Smooth muscle cell (in vitro differentiated cells): ENCODE measurements around the gene ROCK2. TPM values are rescaled to one million over a fixed set of nuclear protein-coding genes. Genes with fewer than 3 reads are reported as not detected.
A peak's percentile ranks its signal among the peaks of the same experiment; 100 is the strongest.

Experiments used
- DNase-seq: peaks from one replicate; lab custom pipeline; 2025; ENCODE audit not compliant: unreplicated experiment; lab: John Stamatoyannopoulos, UW
- H2AFZ ChIP-seq: fragments of 200-600 bp; sonication (generic); 2 replicates; pipeline ENCODE4 v1.6.0; 2016; ENCODE audit warnings: antibody characterized with exemption, low read depth, mild to moderate bottlenecking
- H3F3A ChIP-seq: fragments of 200-600 bp; sonication (generic); 2 replicates; pipeline ENCODE4 v1.6.0; 2017; ENCODE audit warnings: antibody characterized with exemption, low read depth
- H3K27ac ChIP-seq: fragments of 200-600 bp; sonication (generic); 2 replicates; pipeline ENCODE4 v1.5.1; 2016; ENCODE audit warnings: low read depth, mild to moderate bottlenecking
- H3K27me3 ChIP-seq: fragments of 200-600 bp; sonication (generic); 2 replicates; pipeline ENCODE4 v1.6.1; 2016; ENCODE audit warnings: low read depth, mild to moderate bottlenecking
- H3K36me3 ChIP-seq: fragments of 200-600 bp; sonication (generic); 2 replicates; pipeline ENCODE4 v1.5.1; 2016; ENCODE audit warnings: low read depth
- H3K4me1 ChIP-seq: fragments of 200-600 bp; sonication (generic); 2 replicates; pipeline ENCODE4 v1.5.1; 2016; ENCODE audit warnings: low read depth
- H3K4me2 ChIP-seq: fragments of 200-600 bp; sonication (generic); 2 replicates; pipeline ENCODE4 v1.6.0; 2016; ENCODE audit warnings: mild to moderate bottlenecking
- H3K4me3 ChIP-seq: fragments of 200-600 bp; sonication (generic); 2 replicates; pipeline ENCODE4 v1.5.1; 2016; ENCODE audit warnings: mild to moderate bottlenecking
- H3K79me2 ChIP-seq: fragments of 200-600 bp; sonication (generic); 2 replicates; pipeline ENCODE4 v1.6.0; 2016; ENCODE audit warnings: low read depth, mild to moderate bottlenecking
- H3K9ac ChIP-seq: fragments of 200-600 bp; sonication (generic); 2 replicates; pipeline ENCODE4 v1.6.0; 2016; ENCODE audit warnings: low read depth
- H3K9me3 ChIP-seq: fragments of 200-600 bp; sonication (generic); replicated peaks from 2 replicates; pipeline ENCODE4 v1.5.1; 2016; ENCODE audit warnings: low read depth
- H4K20me1 ChIP-seq: fragments of 200-600 bp; sonication (generic); 2 replicates; pipeline ENCODE4 v1.6.0; 2016; ENCODE audit warnings: low read depth
- WGBS: methylation state at CpG from one replicate; pipeline ENCODE4 v1.1.7; 2016; ENCODE audit warnings: low lambda C conversion rate; 5-methylcytosine and 5-hydroxymethylcytosine counted together
- polyA plus RNA-seq: library from polyadenylated mRNA; unstranded; fragments of >200 nt; fragmentation: Nextera tagmentation; extraction: Ambion mirVana; gene quantifications from 2 replicates; pipeline ENCODE4 v1.2.1, GENCODE V29; 2016
- total RNA-seq: library from RNA; depleted of rRNA; stranded (reverse); fragments of >200 nt; gene quantifications from 2 replicates; pipeline ENCODE4 v1.2.3, GENCODE V29; 2014
- TF ChIP-seq, protein P1 (sequence below): fragments of 200-600 bp; sonication (generic); IDR thresholded peaks from 2 replicates; pipeline ENCODE4 v1.5.1; 2017; ENCODE audit warnings: borderline replicate concordance, mild to moderate bottlenecking, antibody characterized with exemption; ENCODE audit not compliant: insufficient read depth, poor library complexity, severe bottlenecking

Gene ROCK2
- total and polyA plus RNA-seq, 2 experiments from 2014 or later: 27.2 to 45.5 TPM

DNA sequence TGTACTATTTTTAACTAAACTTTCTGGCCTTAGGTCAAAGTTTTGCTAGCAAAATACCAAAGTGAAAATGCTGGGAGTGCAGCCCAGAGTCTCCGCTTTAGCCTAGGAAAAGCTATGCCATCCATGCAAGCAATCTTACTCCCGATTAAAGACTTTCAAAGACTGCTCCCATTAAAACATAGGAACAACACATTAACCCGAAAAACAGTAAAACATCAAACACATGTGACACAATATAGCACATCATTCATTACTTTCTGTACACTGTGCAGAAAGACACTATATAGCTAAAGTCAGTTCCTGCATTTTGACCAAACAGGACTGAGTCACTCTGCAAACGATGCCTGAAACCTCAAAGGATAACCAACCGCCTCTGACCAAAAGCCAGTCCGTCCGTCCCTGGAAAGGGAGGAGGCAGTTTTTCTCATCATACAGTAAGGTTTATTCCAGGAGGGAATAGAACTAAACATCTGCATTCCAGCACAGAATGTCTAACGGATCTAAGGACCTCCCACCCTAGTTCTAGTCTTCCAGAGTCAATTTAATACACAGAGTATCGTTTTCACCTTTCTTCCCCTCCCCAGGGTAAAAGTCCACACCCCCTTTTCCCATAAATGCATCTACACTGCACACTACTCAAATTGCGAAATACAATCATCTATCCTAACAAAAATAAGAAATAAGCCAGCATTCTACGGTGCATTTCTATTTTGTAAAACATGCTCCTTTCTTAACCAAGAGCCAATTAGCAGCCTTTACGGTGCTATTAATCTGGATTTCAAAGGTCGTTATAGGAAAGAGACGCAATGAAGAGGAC is 1.7 kb downstream of the ROCK2 start:
- Histone ChIP-seq H3K27ac (peak overlapping the region; percentile 51), H3K27me3 (no peaks in the 10 kb centered on the region), H3F3A (peaks cover 9% of the 10 kb centered on the region), H2AFZ (no peak overlapping the region), H3K4me3 (peak overlapping the region; percentile 59), H3K9me3 (no peaks in the 10 kb centered on the region), H3K4me1 (peaks cover 36% of the 10 kb centered on the region), H3K79me2 (peaks cover 59% of the 10 kb centered on the region), H3K9ac (peak overlapping the region; percentile 84), H4K20me1 (peaks cover 58% of the 10 kb centered on the region), H3K36me3 (no peaks in the 10 kb centered on the region), H3K4me2 (peak overlapping the region; percentile 89)
- WGBS: 2% methylated on average over 14 of the region's 14 CpGs
- TF ChIP-seq, protein P1, sequence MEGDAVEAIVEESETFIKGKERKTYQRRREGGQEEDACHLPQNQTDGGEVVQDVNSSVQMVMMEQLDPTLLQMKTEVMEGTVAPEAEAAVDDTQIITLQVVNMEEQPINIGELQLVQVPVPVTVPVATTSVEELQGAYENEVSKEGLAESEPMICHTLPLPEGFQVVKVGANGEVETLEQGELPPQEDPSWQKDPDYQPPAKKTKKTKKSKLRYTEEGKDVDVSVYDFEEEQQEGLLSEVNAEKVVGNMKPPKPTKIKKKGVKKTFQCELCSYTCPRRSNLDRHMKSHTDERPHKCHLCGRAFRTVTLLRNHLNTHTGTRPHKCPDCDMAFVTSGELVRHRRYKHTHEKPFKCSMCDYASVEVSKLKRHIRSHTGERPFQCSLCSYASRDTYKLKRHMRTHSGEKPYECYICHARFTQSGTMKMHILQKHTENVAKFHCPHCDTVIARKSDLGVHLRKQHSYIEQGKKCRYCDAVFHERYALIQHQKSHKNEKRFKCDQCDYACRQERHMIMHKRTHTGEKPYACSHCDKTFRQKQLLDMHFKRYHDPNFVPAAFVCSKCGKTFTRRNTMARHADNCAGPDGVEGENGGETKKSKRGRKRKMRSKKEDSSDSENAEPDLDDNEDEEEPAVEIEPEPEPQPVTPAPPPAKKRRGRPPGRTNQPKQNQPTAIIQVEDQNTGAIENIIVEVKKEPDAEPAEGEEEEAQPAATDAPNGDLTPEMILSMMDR: no peak
- DNase-seq: no peak

DNA sequence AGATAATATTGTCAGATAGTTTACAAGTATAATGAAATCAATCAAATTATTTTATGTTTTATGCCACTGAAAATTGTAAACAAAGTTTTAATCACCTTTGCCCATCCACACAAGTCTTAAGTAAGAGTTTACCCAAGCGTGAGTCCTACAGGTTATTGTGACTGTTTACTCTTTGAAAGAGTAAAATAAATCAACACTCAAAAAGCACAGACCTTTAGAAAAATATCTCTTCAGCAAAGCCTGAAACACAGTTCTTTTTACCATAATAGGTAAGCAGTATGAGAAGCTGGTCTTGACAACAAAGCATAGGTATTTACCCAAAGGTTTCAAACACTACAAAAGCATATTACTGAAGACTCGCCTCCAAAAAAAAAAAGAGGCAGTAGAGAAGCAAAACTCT is 3.7 kb downstream of the ROCK2 start:
- Histone ChIP-seq H3K27ac (peak overlapping the region; percentile 47), H3K4me1 (peaks cover 34% of the 10 kb centered on the region), H3K36me3 (no peaks in the 10 kb centered on the region), H3K27me3 (no peaks in the 10 kb centered on the region), H3K4me2 (peak overlapping the region; percentile 89), H3K9ac (no peak overlapping the region), H3K4me3 (peak overlapping the region; percentile 59), H3K9me3 (no peaks in the 10 kb centered on the region), H4K20me1 (peaks cover 78% of the 10 kb centered on the region), H3F3A (peaks cover 5% of the 10 kb centered on the region), H2AFZ (no peak overlapping the region), H3K79me2 (peaks cover 79% of the 10 kb centered on the region)
- TF ChIP-seq, protein P1: no peak
- 86% methylated on average over 2 of the region's 2 CpGs for WGBS
- DNase-seq: no peak

DNA sequence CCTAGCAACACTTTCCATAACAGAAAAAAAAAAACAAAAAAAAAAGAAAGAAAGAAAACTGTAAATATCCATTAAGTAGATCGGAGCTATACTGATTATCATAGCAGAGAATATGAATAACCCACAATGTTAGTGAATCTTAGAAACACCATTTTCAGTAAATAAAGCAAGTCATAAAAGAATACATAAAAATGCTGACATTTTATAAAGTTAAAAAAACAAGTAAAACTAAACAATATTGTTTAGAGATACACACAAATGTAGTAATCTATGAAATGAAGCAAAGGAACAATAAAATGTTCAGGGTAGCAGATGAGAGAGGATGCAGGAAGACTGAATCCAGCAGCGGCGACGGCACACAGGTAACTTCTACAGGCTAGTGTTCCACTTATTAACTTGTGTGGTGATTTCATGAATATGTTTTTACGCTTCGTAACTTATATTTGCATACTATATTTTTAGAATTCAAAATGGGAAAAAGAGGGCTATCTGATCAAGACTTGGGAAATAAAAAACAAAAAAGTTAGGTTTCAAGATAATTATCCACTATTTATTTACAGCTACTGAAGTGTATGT is 4.8 kb downstream of the ROCK2 start:
- H3K79me2 ChIP-seq: peaks cover 90% of the 10 kb centered on the region
- no peaks in the 10 kb centered on the region for H3K27me3 ChIP-seq
- H3K36me3 ChIP-seq: no peaks in the 10 kb centered on the region
- H3K4me2 ChIP-seq: peak overlapping the region; percentile 89
- DNase-seq: no peak
- no peak overlapping the region for H3K4me3 ChIP-seq
- no peaks in the 10 kb centered on the region for H3K9me3 ChIP-seq
- peaks cover 89% of the 10 kb centered on the region for H4K20me1 ChIP-seq
- peaks cover 31% of the 10 kb centered on the region for H3K4me1 ChIP-seq
- H3K9ac ChIP-seq: no peak overlapping the region
- H3K27ac ChIP-seq: peak overlapping the region; percentile 22
- TF ChIP-seq, protein P1: no peak
- no peaks in the 10 kb centered on the region for H3F3A ChIP-seq
- 96% methylated on average over 6 of the region's 6 CpGs for WGBS
- no peak overlapping the region for H2AFZ ChIP-seq
